Neural cell (in vitro differentiated cells): ENCODE measurements around the gene CKM. TPM values are rescaled to one million over a fixed set of nuclear protein-coding genes. Genes with fewer than 3 reads are reported as not detected.

Source experiments
- H2AFZ ChIP-seq: fragments of 200-600, 300-800 bp; sonication (generic), shearing (Covaris generic); 2 replicates; pipeline ENCODE4 v1.6.0; 2014; ENCODE audit warnings: low read depth, mild to moderate bottlenecking, antibody characterized with exemption, low read length, moderate library complexity
- H3F3A ChIP-seq: fragments of 200-600 bp; shearing (Covaris generic); 2 replicates; pipeline ENCODE4 v1.6.1; 2016; ENCODE audit warnings: mild to moderate bottlenecking, moderate library complexity, mixed read lengths, antibody characterized with exemption, low read length; ENCODE audit not compliant: insufficient read depth, poor library complexity, severe bottlenecking
- H3K27ac ChIP-seq: fragments of 200-600, 300-800 bp; sonication (generic), shearing (Covaris generic); 2 replicates; pipeline ENCODE4 v1.5.1; 2014; ENCODE audit warnings: mild to moderate bottlenecking, low read length, moderate library complexity
- H3K27me3 ChIP-seq: fragments of 300-800, 200-600 bp; sonication (generic), shearing (Covaris generic); 2 replicates; pipeline ENCODE4 v1.6.0; 2014; ENCODE audit warnings: mild to moderate bottlenecking, low read depth, low read length, moderate library complexity; ENCODE audit not compliant: insufficient read depth
- H3K36me3 ChIP-seq: fragments of 300-800, 200-600 bp; sonication (generic), shearing (Covaris generic); 2 replicates; pipeline ENCODE4 v1.5.1; 2014; ENCODE audit warnings: mild to moderate bottlenecking, antibody characterized with exemption, low read length, moderate library complexity; ENCODE audit not compliant: insufficient read depth
- H3K4me2 ChIP-seq: fragments of 300-800, 200-600 bp; sonication (generic), shearing (Covaris generic); 2 replicates; pipeline ENCODE4 v1.6.0; 2014; ENCODE audit warnings: mild to moderate bottlenecking, low read length
- H3K4me3 ChIP-seq: fragments of 300-800, 200-600 bp; sonication (generic), shearing (Covaris generic); 2 replicates; pipeline ENCODE4 v1.5.1; 2014; ENCODE audit warnings: mild to moderate bottlenecking, low read length, moderate library complexity
- H3K79me2 ChIP-seq: fragments of 200-600 bp; shearing (Covaris generic); replicated peaks from 2 replicates; pipeline ENCODE4 v1.6.0; 2014; ENCODE audit warnings: mild to moderate bottlenecking, low read length, moderate library complexity; ENCODE audit not compliant: insufficient read depth
- H3K9ac ChIP-seq: fragments of 300-800, 200-600 bp; sonication (generic), shearing (Covaris generic); 2 replicates; pipeline ENCODE4 v1.6.1; 2016; ENCODE audit warnings: mild to moderate bottlenecking, low read length, mixed read lengths
- H3K9me2 ChIP-seq: fragments of 200-600 bp; shearing (Covaris generic); 2 replicates; pipeline ENCODE4 v1.6.1; 2016; ENCODE audit warnings: mild to moderate bottlenecking, low read length, mixed read lengths; ENCODE audit not compliant: insufficient read depth
- H3K9me3 ChIP-seq: fragments of 200-600, 300-800 bp; sonication (generic), shearing (Covaris generic); 2 replicates; pipeline ENCODE4 v1.6.1; 2016; ENCODE audit warnings: mild to moderate bottlenecking, mixed run types, low read length, moderate library complexity, mixed read lengths
- H4K20me1 ChIP-seq: fragments of 200-600 bp; shearing (Covaris generic); 2 replicates; pipeline ENCODE4 v1.6.1; 2016; ENCODE audit warnings: mild to moderate bottlenecking, mixed run types; ENCODE audit not compliant: insufficient read depth
- CTCF ChIP-seq: fragments of 450-650 bp; IDR thresholded peaks from 2 replicates; pipeline ENCODE4 v1.5.1; 2014; ENCODE audit warnings: antibody characterized with exemption, mild to moderate bottlenecking, moderate library complexity; ENCODE audit not compliant: poor library complexity, severe bottlenecking
- EP300 ChIP-seq: fragments of 450-650 bp; conservative IDR thresholded peaks from 2 replicates; pipeline ENCODE4 v1.6.1; 2014; ENCODE audit warnings: antibody characterized with exemption, mild to moderate bottlenecking, moderate library complexity; ENCODE audit not compliant: poor library complexity, severe bottlenecking
- EZH2 ChIP-seq: fragments of 200-600, 300-800 bp; shearing (Covaris generic), sonication (generic); IDR thresholded peaks from 2 replicates; pipeline ENCODE4 v1.6.1; 2014; ENCODE audit warnings: antibody characterized with exemption, low read length, borderline replicate concordance, mild to moderate bottlenecking; ENCODE audit not compliant: insufficient read depth, poor library complexity, severe bottlenecking
- MXI1 ChIP-seq: fragments of 450-650 bp; conservative IDR thresholded peaks from 2 replicates; pipeline ENCODE4 v1.6.1; 2014; ENCODE audit warnings: antibody characterized with exemption, mild to moderate bottlenecking; ENCODE audit not compliant: poor library complexity, severe bottlenecking
- POLR2AphosphoS5 ChIP-seq: IDR thresholded peaks from 2 replicates; pipeline ENCODE4 v1.6.1; 2012
- RAD21 ChIP-seq: fragments of 450-650 bp; conservative IDR thresholded peaks from 2 replicates; pipeline ENCODE4 v1.6.1; 2014; ENCODE audit warnings: antibody characterized with exemption, mild to moderate bottlenecking, moderate library complexity
- REST ChIP-seq: IDR thresholded peaks from 2 replicates; pipeline ENCODE4 v1.6.1; 2012; ENCODE audit warnings: borderline replicate concordance
- SMC3 ChIP-seq: fragments of 450-650 bp; conservative IDR thresholded peaks from 2 replicates; pipeline ENCODE4 v1.6.1; 2014; ENCODE audit warnings: antibody characterized with exemption, mild to moderate bottlenecking, moderate library complexity; ENCODE audit not compliant: poor library complexity
- TAF1 ChIP-seq: IDR thresholded peaks from 2 replicates; pipeline ENCODE4 v1.6.1; 2012; ENCODE audit warnings: low read depth
- polyA plus RNA-seq: library from polyadenylated mRNA; depleted of rRNA; stranded (reverse); fragments of >200 nt; gene quantifications from 2 replicates; pipeline ENCODE4 v1.2.3, GENCODE V29; 2014

CKM gene
- polyA plus RNA-seq, 1 donor from 2014 or later = 0.14 TPM

- Histone ChIP-seq H3K79me2 (no peaks in the 10 kb centered on the region), H3K9ac (no peak overlapping the region), H3K4me2 (no peak overlapping the region), H3F3A (no peaks in the 10 kb centered on the region), H3K27me3 (no peaks in the 10 kb centered on the region), H3K27ac (no peak overlapping the region), H3K9me2 (no peaks in the 10 kb centered on the region), H2AFZ (no peak overlapping the region), H4K20me1 (no peaks in the 10 kb centered on the region), H3K4me3 (no peak overlapping the region), H3K9me3 (no peaks in the 10 kb centered on the region), H3K36me3 (no peaks in the 10 kb centered on the region)
- no peak for TF ChIP-seq POLR2AphosphoS5
- TF ChIP-seq MXI1 = no peak
- no peak for TF ChIP-seq EP300
- no peak for TF ChIP-seq SMC3
- TF ChIP-seq CTCF = no peak
- no peak for TF ChIP-seq REST
- TF ChIP-seq RAD21 = no peak
- TF ChIP-seq TAF1 = no peak
- no peak for TF ChIP-seq EZH2
Observed at GRCh38 chr19:45267296-45267695, 55.4 kb downstream of the CKM start.

GRCh38 chr19:45265375-45265774 lies 57.3 kb downstream of the CKM start:
- Histone ChIP-seq H3F3A (no peaks in the 10 kb centered on the region), H3K27me3 (no peaks in the 10 kb centered on the region), H3K9me2 (no peaks in the 10 kb centered on the region), H3K9me3 (no peaks in the 10 kb centered on the region), H3K27ac (no peak overlapping the region), H4K20me1 (no peaks in the 10 kb centered on the region), H3K4me3 (no peak overlapping the region), H3K4me2 (no peak overlapping the region), H3K36me3 (no peaks in the 10 kb centered on the region), H2AFZ (no peak overlapping the region), H3K9ac (no peak overlapping the region), H3K79me2 (no peaks in the 10 kb centered on the region)
- TF ChIP-seq EZH2 (no peak), POLR2AphosphoS5 (no peak), REST (no peak), CTCF (no peak), SMC3 (no peak), MXI1 (no peak), TAF1 (no peak), RAD21 (no peak), EP300 (no peak)
